Muscle of leg (tissue), 11 donors: ENCODE measurements around the gene KCNIP3. TPM values are rescaled to one million over a fixed set of nuclear protein-coding genes. Genes with fewer than 3 reads are reported as not detected.
"Not testable (repeated sequence)": the region's sequence is repeated elsewhere in the genome, so short reads cannot be mapped to it uniquely, and the experiment has no call there.

ENCODE experiments used
- DNase-seq: peaks from one replicate; pipeline ENCODE4 v3.0.0; 2013
- H3K27ac ChIP-seq: one replicate; pipeline ENCODE4 v1.5.1; 2013; ENCODE audit warnings: mild to moderate bottlenecking, low read length, control low read depth
- H3K27me3 ChIP-seq: one replicate; pipeline ENCODE4 v1.6.1; 2013; ENCODE audit warnings: low read length; ENCODE audit not compliant: control insufficient read depth, insufficient read depth
- H3K36me3 ChIP-seq: one replicate; pipeline ENCODE4 v1.6.1; 2013; ENCODE audit warnings: low read length; ENCODE audit not compliant: control insufficient read depth, insufficient read depth
- H3K4me1 ChIP-seq: one replicate; pipeline ENCODE4 v1.6.1; 2013; ENCODE audit warnings: low read length; ENCODE audit not compliant: control insufficient read depth, insufficient read depth
- H3K4me3 ChIP-seq: one replicate; pipeline ENCODE4 v1.5.1; 2013; ENCODE audit warnings: low read length, control low read depth
- H3K9me3 ChIP-seq: replicated peaks from 2 replicates; pipeline ENCODE4 v1.6.1; 2013; ENCODE audit warnings: low read depth, low read length; ENCODE audit not compliant: control insufficient read depth
- WGBS: methylation state at CpG from one replicate; pipeline ENCODE4 v1.1.5; 2013; ENCODE audit warnings: missing lambda C conversion rate; ENCODE audit not compliant: insufficient coverage; 5-methylcytosine and 5-hydroxymethylcytosine counted together
- polyA plus RNA-seq, 8 donors: library from polyadenylated mRNA; unstranded; fragments of 120-200 nt; gene quantifications; one replicate each; pipeline versions ENCODE4 v1.2.1 to v1.2.3, GENCODE V29; 2013; ENCODE audit warnings: inconsistent platforms in 1 of 8, low replicate concordance in 1 of 8; ENCODE audit not compliant: insufficient read length in 8 of 8, insufficient read depth in 1 of 8
- total RNA-seq: library from RNA; stranded (reverse); fragments of 120-200 nt; gene quantifications from one replicate; pipeline ENCODE4 v1.2.4, GENCODE V29; 2013

Gene KCNIP3
- total and polyA plus RNA-seq, 9 donors = 5.5 to 8.9 (median 6.9) TPM

DNA sequence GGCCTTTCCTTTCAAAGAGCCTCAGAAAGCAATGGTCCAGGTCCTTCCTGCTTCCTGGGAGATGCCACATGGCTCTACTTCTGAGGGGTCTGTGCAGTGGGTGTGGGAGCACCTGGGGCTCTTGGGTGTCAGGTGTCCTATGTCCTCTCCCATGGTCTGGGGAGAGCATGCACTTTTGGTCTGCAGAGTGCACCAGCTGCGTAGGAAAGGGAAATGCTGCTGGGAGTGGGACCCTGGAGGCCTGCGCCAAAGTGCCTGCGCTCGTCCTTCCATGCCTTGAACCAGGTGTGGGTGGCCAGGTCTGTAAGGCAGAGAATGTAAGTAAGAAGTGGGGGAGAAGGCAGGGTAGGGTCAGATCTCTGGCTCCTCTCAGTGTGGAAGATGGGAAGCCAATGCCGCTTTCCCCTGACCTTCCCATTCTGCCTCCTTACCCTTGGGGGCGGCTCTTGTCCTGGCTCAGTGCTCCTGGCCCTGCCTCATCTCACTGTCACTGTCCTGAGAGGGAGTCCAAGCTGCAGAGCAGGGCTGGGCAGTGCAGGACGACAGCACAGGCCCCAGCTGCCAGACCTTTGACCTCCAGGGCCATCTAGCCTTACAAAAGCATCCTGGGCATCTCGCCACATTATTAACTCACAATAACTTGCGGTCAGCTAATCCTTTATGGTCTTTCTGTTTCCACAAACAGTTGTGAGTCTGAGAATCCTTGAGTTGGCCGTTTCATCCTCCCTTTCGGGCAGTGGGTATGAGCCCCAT, 29.5 kb upstream of the KCNIP3 start:
- no peak overlapping the region for H3K4me3 ChIP-seq
- WGBS = 74% methylated on average over 7 of the region's 11 CpGs
- no peaks in the 10 kb centered on the region for H3K27me3 ChIP-seq

DNA sequence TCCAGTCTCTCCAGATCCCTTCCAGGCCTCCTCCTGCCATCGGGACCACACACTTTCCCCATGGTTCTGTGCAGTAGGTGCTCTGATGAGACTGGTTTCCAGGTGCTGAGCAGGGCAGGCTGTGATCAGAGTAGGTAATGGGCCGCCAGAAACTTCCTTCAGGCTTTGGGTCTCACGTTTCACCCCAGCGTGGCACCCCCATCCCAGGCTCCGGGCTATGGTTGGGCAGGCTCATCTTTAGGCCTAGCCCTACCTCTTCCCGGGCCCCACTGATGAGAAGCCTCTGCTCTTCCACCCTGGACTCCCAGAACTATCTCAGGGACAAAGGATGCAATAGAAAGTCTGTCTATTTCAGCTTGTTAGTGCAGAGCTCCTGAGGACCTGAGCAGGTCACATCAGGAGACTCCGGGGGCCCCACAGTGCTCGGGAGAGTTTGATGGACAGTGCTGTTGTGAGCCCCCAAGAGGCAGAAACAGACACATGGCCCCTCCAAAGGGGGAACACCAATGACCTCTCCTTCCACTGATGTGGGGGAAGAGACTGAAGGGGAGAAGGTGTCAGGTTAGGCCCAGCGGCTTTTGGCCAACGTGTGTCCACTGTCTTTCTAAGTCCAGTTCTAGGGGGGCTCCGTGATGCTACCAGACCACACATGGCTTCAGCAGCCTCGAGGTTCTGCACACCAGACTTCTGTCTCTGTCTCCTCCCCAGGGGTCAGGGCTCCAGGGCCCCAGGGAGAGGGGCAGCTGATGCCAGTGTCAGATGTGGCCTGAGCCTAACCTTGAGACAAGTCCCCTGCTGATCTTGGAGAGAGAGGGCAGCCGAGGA, 28.7 kb upstream of the KCNIP3 start:
- WGBS = 74% methylated on average over 11 of the region's 13 CpGs

More for the DNA sequence above, 29.5 kb upstream of the KCNIP3 start:
- no peaks in the 10 kb centered on the region for H3K9me3 ChIP-seq
- no peaks in the 10 kb centered on the region for H3K4me1 ChIP-seq
- no peak for DNase-seq
- no peak overlapping the region for H3K27ac ChIP-seq
- H3K36me3 ChIP-seq = no peaks in the 10 kb centered on the region

DNA sequence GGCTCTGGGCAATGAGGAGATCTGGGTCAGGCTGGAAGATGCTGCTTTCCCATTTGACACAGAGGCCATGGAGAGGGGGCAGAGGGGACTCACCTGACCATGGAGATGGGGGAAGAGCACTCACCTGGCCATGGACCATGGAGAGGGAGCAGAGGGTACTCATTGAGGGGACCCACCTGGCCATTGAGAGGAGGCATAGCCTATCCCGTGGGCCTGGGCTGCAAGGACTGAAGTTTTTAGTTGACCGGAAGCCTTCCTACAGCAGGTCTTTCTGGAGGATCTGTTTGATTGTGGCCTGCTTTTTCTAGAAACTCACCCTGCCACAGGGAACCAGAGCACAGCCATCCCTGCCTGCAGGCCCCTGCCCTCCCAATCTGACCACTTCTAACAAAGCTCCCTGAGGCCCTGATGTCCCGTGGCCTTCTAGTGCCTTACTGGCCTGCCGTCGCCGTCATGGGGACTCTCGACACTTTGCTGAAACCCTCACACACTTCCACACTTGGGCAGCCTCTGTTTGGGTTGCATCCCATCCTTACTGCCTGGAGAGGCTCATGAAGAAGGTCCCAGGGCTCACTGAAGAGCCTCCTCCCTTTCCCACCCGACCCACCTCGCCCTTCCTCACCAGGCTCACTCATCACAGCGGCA, 28.0 kb upstream of the KCNIP3 start:
- H3K27ac ChIP-seq = no peak overlapping the region
- no peaks in the 10 kb centered on the region for H3K36me3 ChIP-seq
- H3K4me3 ChIP-seq = no peak overlapping the region
- no peak for DNase-seq
- 97% methylated on average over 5 of the region's 10 CpGs for WGBS
- H3K4me1 ChIP-seq = no peaks in the 10 kb centered on the region
- H3K27me3 ChIP-seq = no peaks in the 10 kb centered on the region
- no peaks in the 10 kb centered on the region for H3K9me3 ChIP-seq

More for the DNA sequence above, 28.7 kb upstream of the KCNIP3 start:
- Histone ChIP-seq H3K9me3 (no peaks in the 10 kb centered on the region), H3K27me3 (no peaks in the 10 kb centered on the region), H3K4me3 (no peak overlapping the region), H3K4me1 (no peaks in the 10 kb centered on the region), H3K36me3 (no peaks in the 10 kb centered on the region), H3K27ac (no peak overlapping the region)
- no peak for DNase-seq

DNA sequence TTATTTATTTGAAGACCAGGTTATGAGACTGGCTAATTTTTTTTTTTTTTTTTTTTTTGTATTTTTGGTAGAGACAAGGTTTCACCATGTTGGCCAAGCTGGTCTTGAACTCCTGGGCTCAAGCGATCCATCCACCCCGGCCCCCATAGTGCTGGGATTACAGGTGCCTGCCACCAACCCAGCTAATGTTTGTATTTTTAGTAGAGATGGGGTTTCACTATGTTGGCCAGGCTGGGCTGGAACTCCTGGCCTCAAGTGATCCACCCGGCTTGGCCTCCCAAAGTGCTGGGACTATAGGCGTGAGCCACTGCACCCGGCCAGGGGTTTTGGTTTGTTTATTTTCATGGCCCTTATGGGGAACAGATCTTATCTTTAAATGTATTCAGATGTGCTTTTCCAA, 27.4 kb upstream of the KCNIP3 start:
- WGBS = 87% methylated on average over 3 of the region's 5 CpGs
- not testable (repeated sequence) for DNase-seq, H3K27me3 ChIP-seq, H3K27ac ChIP-seq, H3K36me3 ChIP-seq, H3K9me3 ChIP-seq, H3K4me3 ChIP-seq, H3K4me1 ChIP-seq

DNA sequence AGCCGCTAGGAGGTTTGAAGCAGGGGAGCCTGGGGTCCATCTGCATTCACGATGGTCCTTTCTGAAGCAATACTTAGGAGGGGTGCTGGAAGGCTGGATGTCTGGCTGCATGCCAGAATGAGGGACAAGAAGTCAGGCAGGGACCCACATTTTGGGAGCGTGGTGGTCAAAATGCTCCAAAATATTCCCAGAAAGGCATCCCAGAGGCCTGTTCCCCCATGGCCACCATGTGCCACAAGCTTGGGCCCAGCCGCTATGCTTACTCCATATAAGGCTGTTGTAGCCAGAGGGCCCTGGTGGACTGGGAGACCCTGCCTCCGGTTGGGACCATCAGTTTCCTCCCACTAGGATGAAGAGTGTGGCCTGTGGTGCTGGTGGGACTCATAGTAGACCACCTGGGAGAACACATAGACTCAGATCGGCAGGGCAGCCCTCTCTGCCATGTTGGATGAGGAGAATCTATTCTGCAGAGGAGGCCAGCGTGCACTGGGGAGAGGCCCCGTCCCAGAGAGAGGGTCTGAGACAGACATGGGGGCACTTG, 26.5 kb upstream of the KCNIP3 start:
- H3K9me3 ChIP-seq = no peaks in the 10 kb centered on the region
- no peak overlapping the region for H3K4me3 ChIP-seq
- no peak for DNase-seq
- H3K27me3 ChIP-seq = no peaks in the 10 kb centered on the region
- H3K36me3 ChIP-seq = no peaks in the 10 kb centered on the region
- WGBS = 87% methylated on average over 7 of the region's 8 CpGs
- H3K27ac ChIP-seq = no peak overlapping the region
- H3K4me1 ChIP-seq = no peaks in the 10 kb centered on the region

DNA sequence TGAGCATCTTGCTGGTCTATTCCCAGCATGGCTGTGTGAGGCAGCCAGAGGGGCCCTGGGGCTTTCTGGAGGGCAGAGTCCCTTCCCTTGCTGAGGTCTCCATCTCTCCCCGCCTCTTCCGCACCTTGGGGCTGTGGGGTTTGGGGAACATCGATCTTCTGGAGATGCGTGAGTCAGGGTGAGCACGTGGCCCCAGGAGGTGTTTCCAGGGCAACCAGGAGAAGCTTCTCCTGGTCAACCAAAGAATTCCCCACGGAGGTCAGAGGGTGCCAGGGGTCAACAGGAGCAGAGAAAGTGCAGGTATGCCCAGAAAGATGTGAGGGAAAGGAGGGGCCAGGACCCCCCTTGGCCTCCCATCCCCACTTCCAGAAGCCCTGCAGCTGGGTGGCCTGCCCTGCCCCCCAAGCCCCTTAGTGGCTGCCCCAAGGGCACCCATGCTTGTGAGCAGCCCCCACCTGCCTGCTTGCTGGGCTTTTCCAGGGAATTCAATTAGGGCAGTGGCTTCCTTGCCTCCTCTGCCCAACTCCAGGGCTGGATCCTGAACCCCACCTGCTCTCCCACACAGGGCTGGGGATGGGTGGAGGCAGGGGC, 25.7 kb upstream of the KCNIP3 start:
- Histone ChIP-seq H3K9me3 (no peaks in the 10 kb centered on the region), H3K4me1 (no peaks in the 10 kb centered on the region), H3K4me3 (no peak overlapping the region), H3K27me3 (no peaks in the 10 kb centered on the region), H3K27ac (no peak overlapping the region), H3K36me3 (no peaks in the 10 kb centered on the region)
- WGBS = 89% methylated on average over 4 of the region's 6 CpGs
- no peak for DNase-seq

DNA sequence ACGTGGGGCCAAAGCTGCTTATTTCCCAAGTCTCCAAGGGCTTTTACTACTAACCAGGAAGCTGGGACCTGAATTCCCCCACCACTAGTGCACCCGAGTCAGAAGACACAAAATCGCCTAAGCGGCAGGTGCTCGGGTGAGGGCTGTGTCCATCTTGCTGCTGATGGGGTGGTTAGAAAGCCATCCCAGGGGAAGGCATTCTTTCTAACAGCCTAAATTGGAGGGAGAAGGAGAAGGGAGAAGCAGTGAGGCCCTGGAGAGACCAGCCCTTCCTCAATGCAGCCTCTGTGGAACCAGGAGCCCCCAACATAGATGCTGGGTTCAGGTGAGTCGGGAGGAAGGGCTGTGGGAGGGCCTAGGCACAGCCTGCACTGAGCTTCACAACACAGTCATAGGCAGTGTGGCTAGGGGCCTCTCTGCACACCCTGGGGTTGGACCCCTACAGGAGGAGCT, 24.8 kb upstream of the KCNIP3 start:
- no peaks in the 10 kb centered on the region for H3K4me1 ChIP-seq
- no peak for DNase-seq
- H3K9me3 ChIP-seq = no peaks in the 10 kb centered on the region
- H3K27ac ChIP-seq = no peak overlapping the region
- H3K27me3 ChIP-seq = no peaks in the 10 kb centered on the region
- H3K36me3 ChIP-seq = no peaks in the 10 kb centered on the region
- 100% methylated on average over 1 of the region's 6 CpGs for WGBS
- H3K4me3 ChIP-seq = no peak overlapping the region

DNA sequence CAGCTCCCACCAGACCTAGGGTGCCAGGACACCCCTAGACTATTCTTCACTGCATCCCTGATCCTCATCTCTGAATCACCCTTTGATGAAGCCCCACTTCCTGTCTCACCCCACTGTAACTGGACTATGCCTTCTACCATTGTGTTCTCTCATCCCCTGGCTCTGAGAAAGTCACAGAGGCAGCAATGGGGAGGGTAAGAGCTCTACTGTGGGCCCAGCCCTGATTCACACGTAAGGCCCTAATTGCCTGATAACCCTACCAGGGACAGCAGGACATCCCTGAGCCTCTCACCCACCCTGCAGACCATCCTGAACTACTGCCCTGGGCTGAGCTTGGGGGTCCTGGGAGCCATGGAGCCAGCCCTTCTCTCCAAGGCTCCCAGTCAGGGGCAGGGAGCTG, 24.4 kb upstream of the KCNIP3 start:
- no peaks in the 10 kb centered on the region for H3K36me3 ChIP-seq
- H3K27ac ChIP-seq = no peak overlapping the region
- WGBS = no CpG with 5 or more reads among the region's 1 CpG
- no peak for DNase-seq
- no peak overlapping the region for H3K4me3 ChIP-seq
- H3K27me3 ChIP-seq = no peaks in the 10 kb centered on the region
- no peaks in the 10 kb centered on the region for H3K9me3 ChIP-seq
- no peaks in the 10 kb centered on the region for H3K4me1 ChIP-seq

DNA sequence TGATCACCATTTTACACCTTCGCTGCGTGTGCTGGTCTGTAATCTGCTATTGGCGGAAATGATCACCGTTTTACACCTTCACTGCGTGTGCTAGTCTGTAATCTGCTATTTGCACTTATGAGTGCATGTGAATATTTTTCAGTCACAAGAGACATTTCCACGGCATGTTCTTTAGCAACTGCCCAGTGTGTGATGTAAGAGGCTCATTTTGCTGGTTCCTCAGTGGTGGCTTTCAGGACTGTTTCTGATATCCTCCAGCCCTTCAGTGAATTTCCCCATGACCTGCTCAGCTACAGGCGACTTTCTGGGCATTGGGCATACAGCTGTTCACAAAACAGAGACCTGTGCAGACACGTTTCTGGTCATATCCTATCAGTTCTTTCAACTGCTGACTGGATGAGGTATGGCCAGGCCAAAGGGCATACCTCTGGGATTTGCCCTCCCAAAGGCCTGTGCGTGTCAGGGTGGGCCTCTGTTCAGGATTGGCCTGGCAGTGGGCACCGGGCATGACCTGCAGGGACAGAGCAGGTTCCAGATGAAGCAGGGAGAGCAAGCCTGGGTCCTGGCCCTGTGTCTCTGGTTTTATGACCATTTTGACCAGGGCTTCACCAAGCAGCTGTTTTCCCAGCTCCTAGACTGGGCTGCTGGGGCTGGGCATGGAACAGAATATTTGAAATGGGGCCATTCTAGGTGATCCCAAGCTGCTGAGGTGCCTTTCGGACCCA, 23.4 kb upstream of the KCNIP3 start:
- no peaks in the 10 kb centered on the region for H3K9me3 ChIP-seq
- H3K27me3 ChIP-seq = no peaks in the 10 kb centered on the region
- no peaks in the 10 kb centered on the region for H3K36me3 ChIP-seq
- 77% methylated on average over 7 of the region's 11 CpGs for WGBS
- no peaks in the 10 kb centered on the region for H3K4me1 ChIP-seq
- no peak overlapping the region for H3K4me3 ChIP-seq
- H3K27ac ChIP-seq = no peak overlapping the region
- no peak for DNase-seq
